GM12874 (cell line): Measurements from ENCODE around the gene GDI2.

Experiments used
- CTCF ChIP-seq: IDR thresholded peaks from 2 replicates; pipeline ENCODE4 v1.5.1; 2011; ENCODE audit warnings: low read depth, mild to moderate bottlenecking, control low read depth, low read length, moderate library complexity; ENCODE audit not compliant: insufficient read depth

The GDI2 gene

GRCh38 chr10:5743736-5744135 is 69.5 kb downstream of the GDI2 start:
- no peak for TF ChIP-seq CTCF

- no peak for TF ChIP-seq CTCF
Measured at GRCh38 chr10:5742116-5742515, 71.1 kb downstream of the GDI2 start.

- no peak for TF ChIP-seq CTCF
Measured at GRCh38 chr10:5741276-5741675, 72.0 kb downstream of the GDI2 start.

- no peak for TF ChIP-seq CTCF
Measured at GRCh38 chr10:5738427-5738826, 74.8 kb downstream of the GDI2 start.

- no peak for TF ChIP-seq CTCF
Measured at GRCh38 chr10:5737352-5737751, 75.9 kb downstream of the GDI2 start.

- TF ChIP-seq CTCF, result no peak
Measured at GRCh38 chr10:5736591-5736990, 76.6 kb downstream of the GDI2 start.

- TF ChIP-seq CTCF, result no peak
Measured at GRCh38 chr10:5735119-5735518, 78.1 kb downstream of the GDI2 start.

GRCh38 chr10:5732141-5732540 is 81.1 kb downstream of the GDI2 start:
- no peak for TF ChIP-seq CTCF
